DLD1 (cell line): ENCODE data around the gene UBXN11.
"Not testable (repeated sequence)": the region's sequence is repeated elsewhere in the genome, so short reads cannot be mapped to it uniquely, and the experiment has no call there.

Experiments used
- in situ Hi-C: cut with HindIII; loops from 2 replicates; pipeline ENCODE4 v1.10.0; 2017; ENCODE audit warnings: low sequenced_read_pairs

The UBXN11 gene

GRCh38 chr1:26307966-26308899, 1.8 kb upstream of the UBXN11 start:
- in situ Hi-C loops = not testable (repeated sequence)

DNA sequence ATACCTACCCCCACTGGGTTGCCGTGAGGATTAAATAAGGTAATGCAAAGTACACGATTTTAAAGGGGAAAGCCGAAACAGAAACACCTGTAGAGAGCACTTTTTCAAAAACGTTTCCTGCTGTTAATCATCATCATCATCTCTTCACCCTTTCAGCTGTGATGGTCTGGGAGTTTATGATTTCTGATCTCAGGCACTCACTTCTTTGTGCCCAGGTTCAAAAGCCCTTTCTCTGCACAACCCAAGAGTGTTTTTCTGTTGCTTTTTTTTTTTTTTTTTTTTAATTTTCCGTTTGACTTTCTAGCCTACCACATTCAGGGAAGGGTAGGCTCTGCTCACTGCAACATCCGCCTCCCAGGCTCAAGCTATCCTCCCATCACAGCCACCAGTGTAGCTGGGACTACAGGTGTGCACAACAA, 936 bp upstream of the UBXN11 start:
- in situ Hi-C loops = no loop called here

- in situ Hi-C loops = no loop called here
Observed at GRCh38 chr1:26305667-26306289, 658 bp downstream of the UBXN11 start.

DNA sequence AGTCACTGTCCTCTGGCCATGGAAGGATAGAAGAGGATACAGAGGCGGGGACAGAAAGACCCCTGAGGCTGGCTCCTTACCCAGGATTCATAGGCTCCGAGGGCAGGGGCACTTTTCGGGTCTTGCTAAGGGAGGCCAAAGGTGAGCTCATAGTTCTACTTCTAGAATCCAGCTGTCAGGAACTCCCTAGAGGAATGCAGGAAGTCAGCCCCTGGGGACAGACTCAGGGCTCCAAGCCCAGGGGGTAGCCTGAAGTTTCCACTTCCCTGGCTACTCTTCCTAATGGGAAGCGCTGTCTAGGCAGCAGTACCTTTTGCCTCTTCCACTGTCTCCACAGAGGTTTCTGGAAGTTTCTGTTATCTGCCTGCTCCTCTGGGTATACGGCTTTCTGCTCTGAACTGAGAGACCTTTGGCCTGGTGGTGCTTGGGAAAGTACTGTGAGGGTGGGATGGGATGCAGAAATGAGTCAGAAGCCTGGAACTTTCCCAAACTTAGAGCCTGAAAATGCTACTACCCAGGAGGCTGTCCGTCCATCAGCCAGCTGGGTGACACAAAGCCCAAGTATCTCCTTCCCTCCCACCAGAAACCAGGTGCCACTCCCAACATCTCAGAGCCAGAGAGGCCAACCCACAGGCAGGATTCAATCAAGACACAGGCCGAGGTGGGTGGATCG, 3.6 kb downstream of the UBXN11 start:
- in situ Hi-C loops = no loop called here

- in situ Hi-C loops = no loop called here
Observed at GRCh38 chr1:26300578-26301275, 5.7 kb downstream of the UBXN11 start.

GRCh38 chr1:26297791-26298124, 8.7 kb downstream of the UBXN11 start:
- in situ Hi-C loops = no loop called here

GRCh38 chr1:26297057-26297790, 9.2 kb downstream of the UBXN11 start:
- in situ Hi-C loops = no loop called here

DNA sequence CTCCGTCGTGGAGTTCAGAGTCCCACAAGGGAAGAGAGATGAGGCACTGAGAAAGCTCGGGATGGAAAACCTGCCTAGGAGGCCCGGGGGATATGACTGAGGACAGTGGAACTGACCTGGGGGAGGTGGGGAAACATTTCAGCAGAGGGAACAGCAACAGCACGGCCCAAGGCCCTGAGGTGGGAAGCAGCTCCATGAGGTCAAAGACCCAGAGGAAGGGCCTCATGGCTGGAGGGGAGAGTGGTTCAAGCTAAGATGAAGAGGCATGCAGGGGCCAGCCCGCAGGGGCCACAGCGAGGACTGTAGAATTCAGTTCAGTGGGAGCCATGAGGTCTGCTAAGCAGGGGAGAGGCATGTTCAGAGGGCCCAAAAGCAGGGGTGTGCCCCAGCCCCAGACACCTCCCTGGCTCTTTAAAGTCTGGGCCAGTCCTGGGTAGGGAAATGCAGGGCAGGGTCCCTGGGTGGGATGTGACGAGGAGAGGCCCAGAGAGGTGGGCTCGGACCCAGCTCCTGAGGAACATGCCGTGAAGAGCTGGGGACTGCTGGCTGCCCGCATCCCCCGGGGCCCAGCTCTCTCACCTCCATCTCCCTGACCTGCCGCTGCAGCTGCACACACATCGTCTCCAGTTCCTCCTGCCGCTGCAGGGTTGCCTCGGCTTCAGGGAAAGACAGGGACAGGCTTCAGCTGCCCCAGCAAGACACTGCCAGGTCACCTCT, 9.9 kb downstream of the UBXN11 start:
- in situ Hi-C loops = no loop called here

DNA sequence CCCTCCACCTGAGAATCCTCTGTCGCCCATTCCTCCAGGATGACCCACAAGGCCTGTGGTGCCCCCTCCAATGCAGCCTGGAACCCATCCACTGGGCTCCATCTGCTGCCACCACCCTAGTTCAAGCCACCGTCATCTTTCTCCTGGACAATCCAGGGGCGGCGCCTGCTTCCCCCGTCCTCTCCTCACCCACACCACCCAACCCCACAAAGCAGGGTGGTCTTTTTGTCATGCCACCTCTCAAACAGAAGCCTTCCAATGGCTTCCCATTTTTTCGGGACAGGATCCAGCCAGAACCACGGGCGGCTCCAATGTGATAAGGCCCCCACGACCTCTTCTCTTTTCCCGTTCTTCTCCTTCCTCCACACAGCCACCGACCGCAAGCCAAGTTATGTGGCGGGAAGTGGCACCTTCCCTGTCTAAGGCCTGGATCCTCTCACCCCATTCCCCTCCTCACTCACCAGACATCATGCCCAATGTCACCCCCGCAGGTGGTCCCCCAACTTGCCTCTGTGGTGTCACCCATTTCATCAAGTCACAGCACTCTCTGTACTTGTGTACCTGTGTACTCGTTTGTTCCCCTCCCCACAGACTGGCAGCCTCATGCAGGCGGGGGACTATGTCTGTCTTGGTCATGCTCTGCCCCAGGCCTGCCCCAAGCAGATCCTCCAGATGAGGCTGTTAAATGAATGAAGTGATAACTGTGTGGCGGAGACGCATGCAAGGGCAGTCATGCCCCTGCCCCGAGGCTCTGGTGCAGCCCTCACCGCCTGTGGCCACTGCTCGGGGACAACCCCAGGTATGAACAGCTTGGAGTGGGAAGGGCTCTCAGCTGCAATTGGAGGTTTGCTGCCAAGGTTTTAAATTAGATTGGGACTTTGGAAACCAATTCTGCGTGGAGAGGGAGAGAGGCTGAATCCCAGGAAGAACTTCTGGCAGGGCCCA, 11.0 kb downstream of the UBXN11 start:
- in situ Hi-C loops = no loop called here

DNA sequence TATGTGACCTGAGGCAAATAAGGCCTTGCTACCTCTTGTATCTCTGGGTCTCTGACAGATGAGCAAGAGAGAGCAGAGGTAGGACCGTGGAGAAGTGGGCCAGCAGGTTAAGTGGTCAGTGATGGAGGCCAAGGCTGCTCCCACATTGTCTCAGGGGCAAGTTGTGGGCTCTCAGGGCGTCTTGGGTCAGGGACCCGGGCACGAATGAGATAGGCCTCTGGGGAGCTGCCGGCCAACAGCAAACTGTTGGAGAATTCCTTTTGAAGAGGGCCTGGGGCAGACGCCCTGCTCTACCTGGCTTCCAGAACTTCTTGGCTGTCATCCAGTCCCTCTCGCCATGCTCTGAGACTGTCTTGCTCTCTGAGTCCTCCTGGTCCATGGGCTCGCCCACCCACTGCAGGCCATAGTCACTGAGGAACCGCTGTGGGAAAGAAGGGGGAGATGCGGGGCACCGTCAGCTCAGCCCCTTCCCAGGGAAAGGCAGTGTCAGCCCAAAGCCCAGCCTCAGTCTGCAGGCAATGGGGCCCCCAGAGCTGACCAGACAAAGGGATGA, 12.4 kb downstream of the UBXN11 start:
- in situ Hi-C loops = no loop called here

DNA sequence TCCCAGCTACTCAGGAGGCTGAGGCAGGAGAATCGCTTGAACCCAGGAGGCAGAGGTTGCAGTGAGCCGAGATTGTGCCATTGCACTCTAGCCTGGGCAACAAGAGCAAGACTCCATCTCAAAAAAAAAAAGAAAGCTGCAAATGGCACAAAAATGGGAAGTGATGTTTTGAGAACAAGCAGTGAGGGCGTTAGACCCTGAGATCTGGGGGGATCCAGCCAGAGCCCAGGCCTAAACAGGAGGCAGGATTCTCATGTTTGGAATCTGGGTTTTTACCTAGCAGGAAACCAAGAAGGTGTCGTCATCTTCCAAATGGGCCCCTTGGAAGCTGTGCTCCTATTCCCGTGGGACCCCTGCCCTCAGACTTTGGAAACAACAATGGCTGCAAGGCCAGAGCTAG, 13.7 kb downstream of the UBXN11 start:
- in situ Hi-C loops = not testable (repeated sequence)

- in situ Hi-C loops = no loop called here
Observed at GRCh38 chr1:26291939-26292338, 14.5 kb downstream of the UBXN11 start.

- in situ Hi-C loops = no loop called here
Observed at GRCh38 chr1:26291433-26291832, 15.0 kb downstream of the UBXN11 start.

- in situ Hi-C loops = no loop called here
Observed at GRCh38 chr1:26290882-26291261, 15.6 kb downstream of the UBXN11 start.

DNA sequence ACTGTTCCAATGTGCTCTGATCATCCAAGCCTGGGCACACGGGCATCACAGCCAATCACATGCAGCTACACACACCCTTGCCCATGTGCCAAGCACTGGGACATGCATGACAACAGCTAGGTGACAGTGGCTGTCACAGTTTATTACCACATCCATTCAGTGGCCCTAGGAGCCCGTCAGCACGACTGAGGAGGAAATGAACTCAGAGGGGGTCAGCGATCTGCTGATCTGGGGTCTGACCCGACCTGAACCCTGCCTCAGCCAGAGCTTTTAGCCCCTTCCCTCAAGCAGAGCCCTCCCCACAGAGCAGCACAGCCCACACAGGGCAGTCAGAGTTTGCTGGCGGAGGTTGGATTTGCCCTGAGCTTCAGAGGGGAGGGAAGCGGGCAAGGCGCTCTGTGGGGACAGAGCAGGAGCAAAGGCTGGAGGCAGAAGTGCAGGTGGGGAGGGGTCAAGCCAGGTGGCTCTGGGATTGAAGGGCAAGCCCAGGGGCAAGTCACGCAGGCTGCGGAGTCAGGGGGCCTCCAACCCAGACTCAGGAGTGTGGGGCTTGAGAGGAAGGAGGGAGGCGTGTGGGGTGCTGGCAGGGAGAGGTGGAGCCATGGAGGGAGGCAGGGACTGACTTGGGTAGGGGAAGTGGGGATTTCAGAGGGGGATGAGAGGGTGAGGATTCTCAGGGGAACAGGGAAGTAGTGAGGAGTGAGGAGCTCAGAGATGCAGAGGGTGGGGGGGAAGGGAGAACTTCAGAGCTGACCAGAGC, 16.1 kb downstream of the UBXN11 start:
- in situ Hi-C loops = no loop called here

GRCh38 chr1:26289158-26290059, 17.0 kb downstream of the UBXN11 start:
- in situ Hi-C loops = no loop called here
